DND-41 (cell line): ENCODE measurements around the gene CD164L2.
A peak's percentile ranks its signal among the peaks of the same experiment; 100 is the strongest.

ENCODE experiments used
- ATAC-seq: fragments of 200-7000 bp; cut with Tn5 transposase; 3 replicates; pipeline ENCODE4 v1.9.1; 2021; ENCODE audit warnings: low read depth; ENCODE audit not compliant: insufficient read depth
- DNase-seq: peaks from one replicate; pipeline ENCODE4 v3.0.0-alpha.2; 2020
- H2AFZ ChIP-seq: 2 replicates; pipeline ENCODE4 v1.6.0; 2012; ENCODE audit warnings: low read depth, low read length
- H3K27ac ChIP-seq: 2 replicates; pipeline ENCODE4 v1.5.1; 2012; ENCODE audit warnings: low read length, inconsistent platforms
- H3K27me3 ChIP-seq: fragments of 200-600 bp; sonication (generic); 2 replicates; pipeline ENCODE4 v1.6.0; 2012; ENCODE audit warnings: low read length, mild to moderate bottlenecking, inconsistent platforms; ENCODE audit not compliant: insufficient read depth, poor library complexity
- H3K36me3 ChIP-seq: 2 replicates; pipeline ENCODE4 v1.5.1; 2012; ENCODE audit warnings: low read length, inconsistent platforms; ENCODE audit not compliant: insufficient read depth
- H3K4me1 ChIP-seq: 2 replicates; pipeline ENCODE4 v1.5.1; 2012; ENCODE audit warnings: mild to moderate bottlenecking, low read length; ENCODE audit not compliant: insufficient read depth
- H3K4me2 ChIP-seq: 2 replicates; pipeline ENCODE4 v1.6.0; 2012; ENCODE audit warnings: mild to moderate bottlenecking, moderate library complexity, low read length, inconsistent platforms; ENCODE audit not compliant: insufficient read depth
- H3K4me3 ChIP-seq, 2 experiments: fragments of 200-600 bp in 1 of 2; shearing (Covaris generic) in 1 of 2; 2 replicates each; pipeline ENCODE4 v1.5.1; 2012 to 2016; ENCODE audit warnings: inconsistent platforms in 2 of 2, low read length in 2 of 2, mild to moderate bottlenecking in 2 of 2, low read depth in 1 of 2, moderate library complexity in 1 of 2
- H3K79me2 ChIP-seq: 2 replicates; pipeline ENCODE4 v1.6.0; 2012; ENCODE audit warnings: low read length, inconsistent platforms; ENCODE audit not compliant: insufficient read depth
- H3K9ac ChIP-seq: 2 replicates; pipeline ENCODE4 v1.6.0; 2012; ENCODE audit warnings: low read depth, mild to moderate bottlenecking, inconsistent platforms, low read length, moderate library complexity
- H3K9me3 ChIP-seq: 2 replicates; pipeline ENCODE4 v1.5.1; 2012; ENCODE audit warnings: low read length, moderate library complexity, mild to moderate bottlenecking, inconsistent platforms; ENCODE audit not compliant: insufficient read depth, severe bottlenecking
- H4K20me1 ChIP-seq: 2 replicates; pipeline ENCODE4 v1.6.0; 2012; ENCODE audit warnings: low read length; ENCODE audit not compliant: insufficient read depth
- EZH2 ChIP-seq: IDR thresholded peaks from 3 replicates; pipeline ENCODE4 v1.6.1; 2012; ENCODE audit warnings: borderline replicate concordance, low read depth, mild to moderate bottlenecking, moderate library complexity, low read length, inconsistent platforms; ENCODE audit not compliant: severe bottlenecking
- TF ChIP-seq, protein P1 (sequence below): IDR thresholded peaks from 2 replicates; pipeline ENCODE4 v1.5.1; 2012; ENCODE audit warnings: borderline replicate concordance, low read length, moderate library complexity, mild to moderate bottlenecking; ENCODE audit not compliant: poor library complexity, severe bottlenecking; ENCODE audit errors: extremely low read depth

The CD164L2 gene

DNA sequence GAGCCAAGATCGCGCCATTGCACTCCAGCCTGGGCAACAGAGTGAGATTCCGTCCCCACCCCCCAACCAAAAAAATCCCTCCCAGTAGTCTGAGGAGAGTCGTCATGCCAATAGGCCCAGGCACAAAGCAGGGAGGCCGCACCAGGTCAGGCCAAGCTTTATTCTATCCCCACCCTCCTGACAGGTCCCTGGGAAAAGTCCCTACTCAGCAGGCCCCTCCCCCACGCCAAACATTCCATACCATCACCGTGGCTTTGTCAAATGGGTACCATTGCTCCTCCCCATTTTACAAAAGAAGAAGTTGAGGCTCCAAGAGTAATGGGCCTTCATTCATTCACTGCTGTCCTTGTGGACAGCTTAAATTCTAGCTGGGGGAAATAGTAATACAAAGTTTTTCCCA is 14.6 kb upstream of the CD164L2 start:
- Histone ChIP-seq H4K20me1 (no peaks in the 10 kb centered on the region), H3K4me3 (no peak overlapping the region), H3K9ac (no peak overlapping the region), H3K9me3 (no peaks in the 10 kb centered on the region), H2AFZ (no peak overlapping the region), H3K4me2 (no peak overlapping the region), H3K27me3 (no peaks in the 10 kb centered on the region), H3K79me2 (no peaks in the 10 kb centered on the region), H3K4me1 (peaks cover 5% of the 10 kb centered on the region; the same call in 1 of the 2 replicates), H3K27ac (no peak overlapping the region), H3K36me3 (no peaks in the 10 kb centered on the region)
- DNase-seq (no peak), ATAC-seq (no peak)
- TF ChIP-seq EZH2 = no peak
- TF ChIP-seq, protein P1, sequence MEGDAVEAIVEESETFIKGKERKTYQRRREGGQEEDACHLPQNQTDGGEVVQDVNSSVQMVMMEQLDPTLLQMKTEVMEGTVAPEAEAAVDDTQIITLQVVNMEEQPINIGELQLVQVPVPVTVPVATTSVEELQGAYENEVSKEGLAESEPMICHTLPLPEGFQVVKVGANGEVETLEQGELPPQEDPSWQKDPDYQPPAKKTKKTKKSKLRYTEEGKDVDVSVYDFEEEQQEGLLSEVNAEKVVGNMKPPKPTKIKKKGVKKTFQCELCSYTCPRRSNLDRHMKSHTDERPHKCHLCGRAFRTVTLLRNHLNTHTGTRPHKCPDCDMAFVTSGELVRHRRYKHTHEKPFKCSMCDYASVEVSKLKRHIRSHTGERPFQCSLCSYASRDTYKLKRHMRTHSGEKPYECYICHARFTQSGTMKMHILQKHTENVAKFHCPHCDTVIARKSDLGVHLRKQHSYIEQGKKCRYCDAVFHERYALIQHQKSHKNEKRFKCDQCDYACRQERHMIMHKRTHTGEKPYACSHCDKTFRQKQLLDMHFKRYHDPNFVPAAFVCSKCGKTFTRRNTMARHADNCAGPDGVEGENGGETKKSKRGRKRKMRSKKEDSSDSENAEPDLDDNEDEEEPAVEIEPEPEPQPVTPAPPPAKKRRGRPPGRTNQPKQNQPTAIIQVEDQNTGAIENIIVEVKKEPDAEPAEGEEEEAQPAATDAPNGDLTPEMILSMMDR = no peak

DNA sequence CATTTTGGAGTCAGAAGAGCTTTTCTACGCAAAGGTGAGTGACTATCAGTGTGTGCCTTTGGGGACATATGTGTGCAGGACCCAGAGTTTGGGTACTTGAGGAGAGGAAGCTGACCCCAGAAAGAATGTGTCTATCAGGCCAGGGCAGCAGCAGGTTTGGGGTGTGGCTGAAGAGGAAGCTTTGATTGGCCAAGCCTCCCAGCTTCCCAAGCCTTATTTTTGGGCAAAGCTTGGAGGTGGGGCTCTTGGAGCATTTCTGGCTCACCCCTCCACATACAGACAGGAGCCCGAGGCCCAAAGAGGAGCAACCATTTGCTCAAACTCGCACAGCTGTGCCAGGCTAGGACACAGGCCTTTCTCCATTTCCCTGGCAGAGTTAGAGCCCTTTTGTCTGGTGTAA is 14.0 kb upstream of the CD164L2 start:
- TF ChIP-seq, protein P1 = no peak
- TF ChIP-seq EZH2 = no peak
- H3K27ac ChIP-seq = no peak overlapping the region

DNA sequence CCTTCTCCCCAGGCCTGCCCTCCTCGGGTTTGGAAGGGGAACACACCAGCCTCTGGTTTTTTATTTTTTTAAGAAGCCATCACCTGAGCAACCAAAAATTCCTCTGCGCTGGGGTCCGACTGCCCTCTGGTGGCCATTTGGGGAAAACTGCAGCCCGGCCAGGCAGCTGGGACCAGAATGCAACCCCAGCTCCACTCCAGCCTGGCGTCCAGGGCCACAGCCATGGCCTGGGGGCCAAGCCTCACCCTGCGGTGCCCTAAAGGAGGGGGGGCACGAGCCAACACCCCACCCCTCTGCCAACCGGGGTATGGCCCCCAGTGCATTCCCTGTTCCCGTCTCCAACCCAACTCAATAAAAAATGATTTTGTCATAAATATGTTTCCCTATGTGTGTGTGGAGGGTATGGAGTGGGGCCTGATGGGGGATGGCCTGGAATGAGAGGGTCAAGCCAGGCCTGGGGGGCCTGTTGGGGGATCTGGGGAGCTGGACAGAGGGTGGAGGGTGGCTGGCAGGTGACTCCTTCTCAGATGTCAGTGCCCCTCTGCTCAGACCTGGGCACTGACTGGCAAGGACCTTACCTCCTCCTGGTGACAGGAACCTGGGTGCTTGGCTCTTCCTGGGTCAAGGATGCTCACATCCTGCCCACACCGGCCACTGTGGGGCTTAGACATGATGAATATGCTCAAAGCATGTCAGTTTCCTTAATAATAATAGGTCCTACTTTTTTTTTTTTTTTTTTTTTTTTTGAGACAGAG is 12.5 kb upstream of the CD164L2 start:
- DNase-seq = peak; percentile 79
- peak overlapping the region; percentile 67 for H2AFZ ChIP-seq
- H3K9ac ChIP-seq = peak overlapping the region; percentile 15; the same call in 1 of the 2 replicates
- no peak overlapping the region for H3K27ac ChIP-seq
- H3K4me1 ChIP-seq = peaks cover 5% of the 10 kb centered on the region; the same call in 1 of the 2 replicates
- ATAC-seq = peak; percentile 81
- H3K79me2 ChIP-seq = no peaks in the 10 kb centered on the region
- H3K4me2 ChIP-seq = no peak overlapping the region
- TF ChIP-seq, protein P1 = peak; percentile 94
- TF ChIP-seq EZH2 = no peak
- H3K27me3 ChIP-seq = no peaks in the 10 kb centered on the region
- H3K36me3 ChIP-seq = no peaks in the 10 kb centered on the region
- H4K20me1 ChIP-seq = no peaks in the 10 kb centered on the region
- no peaks in the 10 kb centered on the region for H3K9me3 ChIP-seq
- no peak overlapping the region for H3K4me3 ChIP-seq

More for the DNA sequence above, 14.0 kb upstream of the CD164L2 start:
- Histone ChIP-seq H3K9me3 (no peaks in the 10 kb centered on the region), H3K27me3 (no peaks in the 10 kb centered on the region), H3K79me2 (no peaks in the 10 kb centered on the region), H3K36me3 (no peaks in the 10 kb centered on the region), H3K4me1 (peaks cover 5% of the 10 kb centered on the region; the same call in 1 of the 2 replicates), H2AFZ (no peak overlapping the region), H4K20me1 (no peaks in the 10 kb centered on the region), H3K4me2 (no peak overlapping the region), H3K4me3 (no peak overlapping the region), H3K9ac (no peak overlapping the region)
- DNase-seq (no peak), ATAC-seq (no peak)
